ENCODE measurements around the gene RAB1B.

RAB1B gene

GRCh38 chr11:66314561-66315497 is 46.4 kb downstream of the RAB1B start:
- no peak overlapping the region for H2AFZ ChIP-seq
- peaks cover 2% of the 10 kb centered on the region for H3K4me1 ChIP-seq
- no peaks in the 10 kb centered on the region for H3K27me3 ChIP-seq (ENCODE audit: control insufficient read depth, insufficient read depth, low read length)
- no peak for TF ChIP-seq CTCF (IDR thresholded peaks at IDR 0.05)
- no peak overlapping the region for H3K4me2 ChIP-seq (ENCODE audit: low read length)
- H3K9ac ChIP-seq = no peak overlapping the region
- no peaks in the 10 kb centered on the region for H3K36me3 ChIP-seq (ENCODE audit: control insufficient read depth, insufficient read depth, low read length)
- no peaks in the 10 kb centered on the region for H3K9me3 ChIP-seq (ENCODE audit: control insufficient read depth, low read length)
- no peak overlapping the region for H3K27ac ChIP-seq
- no peak overlapping the region for H3K4me3 ChIP-seq (ENCODE audit: low read depth, low read length)
- no peaks in the 10 kb centered on the region for H3K79me2 ChIP-seq

- H3K4me1 ChIP-seq = peaks cover 2% of the 10 kb centered on the region
- H3K36me3 ChIP-seq (ENCODE audit: control insufficient read depth, insufficient read depth, low read length) = no peaks in the 10 kb centered on the region
- H3K27ac ChIP-seq = no peak overlapping the region
- no peak overlapping the region for H3K4me3 ChIP-seq (ENCODE audit: low read depth, low read length)
- H3K27me3 ChIP-seq (ENCODE audit: control insufficient read depth, insufficient read depth, low read length) = no peaks in the 10 kb centered on the region
- H3K9ac ChIP-seq = no peak overlapping the region
- no peak overlapping the region for H3K4me2 ChIP-seq (ENCODE audit: low read length)
- H3K79me2 ChIP-seq = no peaks in the 10 kb centered on the region
- no peak for TF ChIP-seq CTCF (IDR thresholded peaks at IDR 0.05)
- no peaks in the 10 kb centered on the region for H3K9me3 ChIP-seq (ENCODE audit: control insufficient read depth, low read length)
- H2AFZ ChIP-seq = no peak overlapping the region
Observed at GRCh38 chr11:66315498-66315885, 47.1 kb downstream of the RAB1B start.

GRCh38 chr11:66315921-66316811 is 47.7 kb downstream of the RAB1B start:
- no peaks in the 10 kb centered on the region for H3K9me3 ChIP-seq (ENCODE audit: control insufficient read depth, low read length)
- H3K36me3 ChIP-seq (ENCODE audit: control insufficient read depth, insufficient read depth, low read length) = no peaks in the 10 kb centered on the region
- TF ChIP-seq CTCF (IDR thresholded peaks at IDR 0.05) = no peak
- H3K27ac ChIP-seq = no peak overlapping the region
- H3K4me3 ChIP-seq (ENCODE audit: low read depth, low read length) = no peak overlapping the region
- H3K79me2 ChIP-seq = no peaks in the 10 kb centered on the region
- no peak overlapping the region for H3K4me2 ChIP-seq (ENCODE audit: low read length)
- no peak overlapping the region for H3K9ac ChIP-seq
- peaks cover 2% of the 10 kb centered on the region for H3K4me1 ChIP-seq
- H2AFZ ChIP-seq = no peak overlapping the region
- no peaks in the 10 kb centered on the region for H3K27me3 ChIP-seq (ENCODE audit: control insufficient read depth, insufficient read depth, low read length)

- Histone ChIP-seq H3K79me2 (no peaks in the 10 kb centered on the region), H3K4me1 (peaks cover 2% of the 10 kb centered on the region), H3K36me3 (ENCODE audit: control insufficient read depth, insufficient read depth, low read length) (no peaks in the 10 kb centered on the region), H2AFZ (no peak within 1 kb of the TSS), H3K27me3 (ENCODE audit: control insufficient read depth, insufficient read depth, low read length) (no peaks in the 10 kb centered on the region), H3K9ac (no peak within 1 kb of the TSS), H3K9me3 (ENCODE audit: control insufficient read depth, low read length) (no peaks in the 10 kb centered on the region), H3K4me3 (ENCODE audit: low read depth, low read length) (no peak within 1 kb of the TSS), H3K27ac (peak within 1 kb of the TSS; percentile 32), H3K4me2 (ENCODE audit: low read length) (no peak within 1 kb of the TSS)
- no peak for TF ChIP-seq CTCF (IDR thresholded peaks at IDR 0.05)
Observed at GRCh38 chr11:66316849-66317251, 48.4 kb downstream of the RAB1B start, which contains the start of gene CD248. CD248 (minus strand) TSS chr11:66317044; CDS start chr11:66317027, 17 bp downstream.

Measured in parathyroid adenoma (tissue), 2 donors.